GM18498 (cell line): Measurements from ENCODE around the gene WNK2.

Experiments used
- ATAC-seq: cut with Tn5 transposase; IDR thresholded peaks from one replicate; pipeline ENCODE4 v1.9.1; 2021; ENCODE audit warnings: mild to moderate bottlenecking, moderate library complexity; ENCODE audit not compliant: unreplicated experiment

Gene WNK2

GRCh38 chr9:93290495-93291434 lies 106.8 kb downstream of the WNK2 start:
- ATAC-seq: no peak

DNA sequence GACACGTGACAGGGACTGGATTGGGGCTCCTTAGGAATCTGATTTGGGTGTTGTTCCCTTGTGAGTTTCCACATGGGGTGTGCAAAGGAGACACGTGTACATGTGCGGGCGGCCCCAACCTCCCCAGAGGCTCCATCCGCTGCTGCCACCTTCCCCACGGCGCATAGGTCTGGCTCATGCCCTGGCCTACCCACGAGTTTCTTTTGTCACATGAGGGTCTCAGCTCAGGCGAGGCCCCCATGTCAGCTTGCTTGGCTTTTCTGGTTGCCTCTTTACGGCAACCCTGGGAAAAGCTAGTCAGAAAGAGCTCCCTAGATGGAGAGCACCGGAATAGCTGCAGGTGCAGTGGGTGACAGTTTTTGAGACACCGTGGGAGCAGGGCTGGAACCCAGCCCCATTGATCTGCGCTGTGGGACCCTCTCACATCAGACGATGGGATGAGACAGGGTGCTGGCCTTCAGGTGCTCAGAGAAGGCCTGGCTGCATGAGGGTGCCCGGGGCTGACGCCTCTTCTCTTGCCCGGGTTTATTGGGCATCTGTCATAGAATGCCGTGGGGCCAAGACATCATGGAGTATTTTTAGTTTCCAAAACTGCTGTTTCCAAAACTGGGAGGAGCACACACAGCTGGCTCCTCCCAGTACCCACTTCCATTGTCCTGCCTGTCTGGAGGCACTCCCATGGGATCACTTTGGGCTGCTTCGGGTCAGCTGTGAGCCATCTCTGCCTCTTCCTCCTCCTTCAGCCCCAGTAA lies 107.8 kb downstream of the WNK2 start:
- ATAC-seq: no peak

GRCh38 chr9:93292288-93292615 lies 108.3 kb downstream of the WNK2 start:
- no peak for ATAC-seq

DNA sequence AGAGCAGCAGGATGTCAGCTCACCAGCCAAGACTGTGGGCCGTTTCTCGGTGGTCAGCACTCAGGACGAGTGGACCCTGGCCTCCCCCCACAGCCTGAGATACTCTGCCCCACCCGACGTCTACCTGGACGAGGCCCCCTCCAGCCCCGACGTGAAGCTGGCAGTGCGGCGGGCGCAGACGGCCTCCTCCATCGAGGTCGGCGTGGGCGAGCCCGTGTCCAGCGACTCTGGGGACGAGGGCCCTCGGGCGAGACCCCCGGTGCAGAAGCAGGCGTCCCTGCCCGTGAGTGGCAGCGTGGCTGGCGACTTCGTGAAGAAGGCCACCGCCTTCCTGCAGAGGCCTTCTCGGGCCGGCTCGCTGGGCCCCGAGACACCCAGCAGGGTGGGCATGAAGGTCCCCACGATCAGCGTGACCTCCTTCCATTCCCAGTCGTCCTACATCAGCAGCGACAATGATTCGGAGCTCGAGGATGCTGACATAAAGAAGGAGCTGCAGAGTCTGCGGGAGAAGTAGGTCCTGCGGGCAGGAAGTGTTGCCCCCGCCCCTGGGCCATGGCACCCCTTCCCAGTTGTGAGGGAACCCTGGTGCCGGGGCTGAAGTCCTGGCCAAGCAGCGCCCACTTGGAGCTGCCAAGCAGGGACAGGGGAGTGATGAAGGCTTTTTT lies 108.9 kb downstream of the WNK2 start:
- ATAC-seq: no peak

DNA sequence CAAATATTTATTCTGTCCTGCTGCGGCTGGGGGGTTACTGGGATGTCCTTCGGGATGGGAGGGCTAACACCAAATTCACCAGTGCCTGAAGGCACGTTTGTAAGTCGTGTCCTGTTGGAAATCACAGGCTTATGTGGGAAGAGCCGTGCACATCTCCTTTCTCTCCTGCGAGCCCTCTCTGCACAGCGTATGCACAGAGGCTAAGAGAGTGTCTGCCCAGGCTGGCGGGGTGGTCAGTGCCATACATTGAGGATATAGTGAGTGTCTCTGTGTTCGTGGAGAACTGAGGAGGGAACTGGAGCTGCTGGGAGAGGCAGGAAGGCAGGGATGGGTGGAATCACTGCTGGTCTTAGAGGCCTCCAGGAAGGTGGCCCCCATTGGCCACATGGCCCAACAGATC lies 110.1 kb downstream of the WNK2 start:
- no peak for ATAC-seq

GRCh38 chr9:93295031-93295430 lies 111.1 kb downstream of the WNK2 start:
- ATAC-seq: no peak

- no peak for ATAC-seq
These were observed 111.6 kb downstream of the WNK2 start for GRCh38 chr9:93295456-93296076.

DNA sequence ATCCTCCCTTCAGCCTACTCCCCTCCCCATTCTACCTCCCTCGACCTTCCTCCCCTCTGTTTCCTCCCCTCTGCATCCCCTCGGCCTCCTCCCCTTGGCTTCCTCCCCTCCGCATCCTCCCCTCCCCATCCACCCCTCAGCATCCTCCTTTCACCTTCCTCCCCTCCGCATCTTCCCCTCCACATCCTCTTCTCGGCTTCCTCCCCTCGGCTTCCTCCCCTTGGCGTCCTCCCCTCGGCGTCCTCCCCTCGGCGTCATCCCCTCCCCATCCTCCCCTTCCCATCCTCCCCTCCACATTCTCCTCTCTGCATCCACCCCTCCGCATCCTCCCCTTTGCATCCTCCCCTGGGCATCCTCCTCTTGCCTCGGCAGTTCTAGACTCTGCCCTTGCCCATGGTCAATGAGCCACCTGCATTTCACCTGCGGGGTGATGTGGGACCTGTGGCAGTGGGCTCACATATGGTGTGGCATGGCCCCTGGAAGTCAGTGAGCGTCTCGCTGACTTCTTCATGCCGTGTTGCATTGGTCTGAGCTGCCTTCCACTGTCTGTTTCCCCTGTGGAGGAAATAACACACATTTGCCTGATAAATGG lies 113.0 kb downstream of the WNK2 start:
- no peak for ATAC-seq

- ATAC-seq: no peak
These were observed 113.9 kb downstream of the WNK2 start for GRCh38 chr9:93297659-93298497.

DNA sequence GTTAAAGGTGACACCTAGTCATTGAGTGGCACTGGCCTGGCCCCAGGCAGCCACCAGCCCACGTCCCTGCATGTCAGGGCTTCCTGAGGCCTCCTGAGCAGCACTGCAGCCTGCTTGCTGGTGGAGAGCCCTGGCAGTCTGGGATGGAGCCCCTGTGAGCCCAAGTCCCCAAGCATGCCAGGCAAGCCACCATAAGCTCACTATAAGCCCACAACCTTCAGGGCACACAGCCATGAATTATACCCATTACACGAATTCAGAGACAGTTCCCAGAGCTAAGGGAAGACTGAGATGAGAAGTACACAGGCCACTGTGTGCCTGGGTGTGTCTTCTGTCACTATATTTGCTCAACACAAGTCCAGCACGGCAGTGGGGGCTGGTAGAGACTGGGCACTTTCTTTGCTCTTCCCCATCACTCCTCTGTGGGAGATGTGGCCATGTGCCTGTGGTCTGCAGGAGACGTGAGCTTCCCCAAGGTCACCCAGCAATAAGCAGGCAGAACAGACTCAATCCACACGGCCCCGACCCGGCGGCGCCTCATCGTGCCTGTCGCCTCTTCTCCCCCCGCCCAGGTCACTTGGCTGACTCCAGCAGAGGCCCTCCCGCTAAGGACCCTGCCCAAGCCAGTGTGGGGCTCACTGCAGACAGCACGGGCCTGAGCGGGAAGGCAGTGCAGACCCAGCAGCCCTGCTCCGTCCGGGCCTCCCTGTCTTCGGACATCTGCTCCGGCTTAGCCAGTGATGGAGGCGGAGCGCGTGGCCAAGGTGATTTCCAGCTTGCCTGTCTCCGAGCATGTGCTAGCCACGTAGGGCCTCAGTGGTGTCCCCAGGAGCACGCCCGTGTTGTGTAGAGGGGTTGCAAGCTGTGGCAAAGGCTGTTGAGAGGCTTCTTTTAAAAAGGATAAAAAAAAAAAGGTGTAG lies 114.8 kb downstream of the WNK2 start:
- ATAC-seq: no peak

DNA sequence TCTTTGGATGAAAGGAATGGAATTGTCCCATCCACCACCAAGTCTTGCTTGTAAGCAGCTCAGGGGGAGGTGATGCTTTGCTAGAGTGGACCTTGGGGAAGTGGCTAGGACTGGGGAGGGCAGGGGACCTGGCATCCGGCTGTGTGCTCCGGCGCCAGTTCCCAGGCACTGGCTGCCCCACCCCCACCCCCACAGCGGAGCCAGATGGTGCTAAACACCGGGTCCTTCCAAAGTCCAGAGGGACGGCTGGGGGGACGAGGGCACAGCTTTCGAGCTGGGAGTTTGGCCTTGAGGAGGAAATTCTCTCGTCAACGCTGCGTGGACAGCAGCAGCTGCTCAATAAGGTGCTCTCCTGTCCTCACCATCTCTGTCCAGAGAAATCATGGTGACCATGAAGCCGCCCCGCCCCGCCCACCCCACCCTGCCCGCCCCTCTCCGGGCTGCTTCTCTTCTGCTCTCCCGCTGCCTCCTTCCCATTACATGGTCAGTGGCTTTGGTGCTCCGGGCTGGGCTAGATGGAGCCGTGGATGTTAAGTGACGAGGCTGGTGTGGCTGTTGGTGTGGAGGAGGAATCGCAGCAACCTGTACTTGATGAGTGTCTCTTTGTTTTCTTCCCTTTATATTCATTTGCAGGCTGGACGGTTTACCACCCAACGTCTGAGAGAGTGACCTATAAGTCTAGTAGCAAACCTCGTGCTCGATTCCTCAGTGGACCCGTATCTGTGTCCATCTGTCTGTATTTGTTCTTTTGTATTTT lies 115.7 kb downstream of the WNK2 start:
- ATAC-seq: no peak

DNA sequence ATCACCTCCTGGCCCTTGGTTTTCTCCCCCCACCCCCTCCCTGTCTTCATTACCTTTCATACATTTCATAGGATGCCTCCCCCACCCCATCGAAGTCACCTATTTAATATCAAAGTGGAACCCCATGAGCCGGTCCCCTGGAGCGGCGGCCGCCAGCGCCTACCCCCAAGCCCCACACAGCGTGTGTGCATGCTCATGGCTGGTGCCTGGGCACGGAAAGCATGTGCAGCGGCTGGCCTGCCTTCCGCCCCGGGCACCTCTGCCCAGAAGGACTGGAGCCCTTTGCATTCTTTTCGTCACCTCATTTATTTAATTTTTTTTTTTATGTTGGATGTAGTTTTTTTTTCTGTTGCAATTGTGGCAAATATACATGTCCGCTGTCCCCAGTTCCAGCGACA lies 116.2 kb downstream of the WNK2 start:
- ATAC-seq: no peak

DNA sequence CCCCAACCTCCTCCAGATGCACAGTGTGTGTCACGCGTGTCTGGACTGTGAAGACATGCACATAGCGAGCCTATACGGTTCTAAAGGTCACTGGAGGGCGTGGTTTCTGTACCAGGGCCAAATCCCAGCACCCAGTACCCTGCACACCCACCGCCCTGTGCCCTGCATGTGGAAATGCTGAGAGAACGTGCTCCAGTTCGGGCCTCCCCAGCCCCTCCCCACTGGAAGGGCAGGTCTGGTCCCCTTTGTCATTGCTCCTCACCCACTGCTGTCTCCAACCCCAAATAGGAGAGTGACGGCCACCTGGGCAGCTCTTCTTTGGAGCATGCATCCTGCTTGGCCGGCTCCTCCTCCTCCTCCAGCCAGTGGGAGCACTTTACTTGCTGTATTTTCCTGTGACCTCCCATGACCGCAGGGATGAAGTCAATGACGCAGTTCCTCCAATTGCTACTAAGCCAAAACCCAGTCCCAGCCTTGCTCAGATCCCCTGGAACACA lies 116.7 kb downstream of the WNK2 start:
- no peak for ATAC-seq

DNA sequence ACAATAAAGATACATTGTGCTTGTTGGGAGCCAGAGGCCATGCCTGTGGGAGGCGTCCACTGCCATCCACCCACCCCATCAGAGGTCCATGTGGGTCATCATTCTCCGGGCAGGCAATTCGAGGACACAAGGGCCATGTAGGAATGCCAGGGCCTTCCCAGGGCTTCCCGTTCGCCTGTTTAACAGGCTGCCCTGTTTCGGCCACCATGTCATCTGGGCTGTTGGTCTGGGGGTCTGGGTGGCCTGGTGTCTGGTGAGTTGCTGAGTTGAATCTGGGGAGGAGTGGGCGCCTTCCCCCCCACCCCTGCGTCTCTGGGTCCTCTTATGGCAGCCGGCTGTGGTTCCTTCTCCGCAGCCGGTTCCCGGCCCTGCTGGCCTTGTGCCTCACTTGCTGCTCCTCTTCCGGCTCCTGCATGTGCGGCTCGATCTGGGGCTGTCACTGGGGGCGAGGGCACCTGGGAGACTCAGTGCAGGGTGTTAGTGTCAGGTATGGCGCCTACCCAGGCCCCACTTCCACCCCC lies 117.4 kb downstream of the WNK2 start:
- no peak for ATAC-seq

DNA sequence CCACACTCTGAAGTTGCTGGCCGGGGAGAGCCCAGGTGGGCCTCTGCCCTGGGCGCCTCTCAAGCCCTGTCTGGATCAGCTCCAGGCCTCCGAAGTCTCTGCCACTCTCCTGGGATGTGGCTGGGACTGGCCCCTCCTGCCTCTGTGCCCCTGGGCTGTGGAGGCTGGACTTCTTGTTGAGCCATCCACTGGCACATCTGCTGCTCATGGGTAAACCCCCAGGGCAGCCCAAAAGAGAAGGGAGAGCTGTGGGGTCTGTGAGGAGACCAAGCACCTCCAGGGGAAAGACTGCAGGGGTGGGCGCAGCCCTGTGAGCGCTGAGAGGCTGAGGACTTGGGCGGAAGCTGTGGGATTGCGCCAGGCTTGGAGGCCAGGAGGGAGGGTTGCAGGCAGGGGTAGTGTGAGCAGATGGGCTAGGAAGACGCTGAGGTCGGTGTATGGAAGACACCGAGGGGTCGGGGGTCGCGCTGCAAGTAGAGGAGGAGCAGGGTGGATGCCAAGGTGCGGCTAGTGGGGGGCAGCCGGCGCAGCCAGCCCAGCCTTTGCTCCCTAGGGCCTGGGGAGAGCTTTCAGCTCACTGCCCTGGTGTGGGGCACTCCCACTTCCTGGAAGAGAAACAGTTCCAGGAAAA lies 118.1 kb downstream of the WNK2 start:
- ATAC-seq: no peak

- ATAC-seq: no peak
These were observed 118.8 kb downstream of the WNK2 start for GRCh38 chr9:93302586-93303257.

DNA sequence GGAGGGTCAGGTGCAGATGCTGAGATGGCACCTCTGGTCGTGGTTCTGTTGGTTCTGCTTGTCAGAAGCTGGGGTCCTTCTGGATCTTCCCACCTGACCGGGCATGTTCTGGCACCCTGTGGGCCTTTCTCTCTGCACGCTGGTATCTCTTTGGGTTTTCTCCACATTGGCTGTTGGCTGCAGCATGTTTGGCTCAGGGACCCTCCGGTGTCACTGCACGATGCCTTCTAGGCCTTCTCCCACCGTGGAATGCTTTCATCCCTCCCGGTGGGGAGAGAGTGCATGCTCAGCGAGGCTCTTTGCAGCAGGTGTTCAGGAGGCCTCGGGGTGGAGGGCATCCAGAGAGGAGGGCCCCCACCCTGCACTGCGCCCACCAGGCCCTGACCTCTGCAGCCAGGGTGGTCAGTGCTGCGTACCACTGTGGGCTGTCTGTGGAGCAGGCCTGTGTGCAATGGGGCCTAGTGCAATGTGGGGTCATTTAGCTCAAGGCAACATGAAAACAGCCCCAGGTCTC lies 119.4 kb downstream of the WNK2 start:
- no peak for ATAC-seq
